Measurements from ENCODE around the gene ZHX3.

Gene ZHX3

DNA sequence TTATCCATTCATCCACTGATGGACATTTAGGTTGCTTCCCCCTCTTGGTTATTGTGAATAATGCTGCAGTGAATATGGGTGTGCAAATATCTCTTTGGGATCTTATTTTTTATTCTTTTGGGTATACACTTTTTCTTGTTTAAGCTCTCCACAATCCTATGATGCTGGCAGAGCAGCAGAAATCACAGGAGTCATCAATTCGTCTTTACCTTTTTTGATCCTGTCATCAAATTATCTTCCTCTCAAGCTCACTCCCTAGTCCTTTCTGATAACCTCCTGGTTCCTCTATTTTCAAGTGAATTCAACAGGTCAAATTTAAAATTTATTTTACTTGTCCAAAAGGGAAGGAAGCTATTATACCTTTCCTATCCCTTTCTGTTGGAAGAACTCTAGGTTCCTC is 91.1 kb downstream of the ZHX3 start:
- no peak for DNase-seq (ENCODE audit: low read depth in 3 of 3)

DNA sequence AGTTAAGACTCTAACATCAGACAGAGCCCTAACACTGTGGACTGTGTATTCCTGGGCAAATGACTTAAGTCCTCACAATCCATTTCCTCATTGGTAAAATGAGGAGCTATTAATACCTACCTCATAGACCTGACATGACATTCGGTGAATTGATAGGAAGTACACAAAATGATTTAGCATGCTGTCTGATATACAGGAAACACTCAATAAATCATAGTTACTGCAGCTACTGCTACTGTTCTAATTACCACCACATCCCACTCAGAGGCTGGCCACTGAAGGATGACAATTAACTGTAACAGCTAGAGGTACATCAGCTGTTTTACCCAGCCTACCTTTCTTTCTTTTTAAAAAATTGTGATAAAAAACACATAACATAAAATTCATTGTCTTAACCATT is 92.4 kb downstream of the ZHX3 start:
- no peak for DNase-seq (ENCODE audit: low read depth in 3 of 3)

DNA sequence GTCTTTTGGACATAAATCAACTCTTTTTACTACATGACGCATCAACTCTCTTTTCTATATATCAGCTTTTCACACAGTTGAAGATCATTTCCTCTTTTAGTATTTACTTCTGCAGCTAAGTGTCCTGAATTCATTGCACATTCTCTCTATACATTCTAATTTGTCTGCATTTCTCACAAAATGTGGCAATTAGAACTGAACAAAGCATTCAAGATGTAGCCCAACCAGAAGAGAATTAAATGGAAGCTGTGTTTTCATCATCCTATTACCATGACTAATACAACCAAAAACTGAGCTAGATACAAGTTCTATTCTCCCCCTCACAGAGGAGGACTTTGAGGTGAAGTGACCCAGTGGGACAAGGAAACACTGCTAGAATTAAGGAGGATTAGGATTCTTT is 93.2 kb downstream of the ZHX3 start:
- no peak for DNase-seq (ENCODE audit: low read depth in 3 of 3)

DNA sequence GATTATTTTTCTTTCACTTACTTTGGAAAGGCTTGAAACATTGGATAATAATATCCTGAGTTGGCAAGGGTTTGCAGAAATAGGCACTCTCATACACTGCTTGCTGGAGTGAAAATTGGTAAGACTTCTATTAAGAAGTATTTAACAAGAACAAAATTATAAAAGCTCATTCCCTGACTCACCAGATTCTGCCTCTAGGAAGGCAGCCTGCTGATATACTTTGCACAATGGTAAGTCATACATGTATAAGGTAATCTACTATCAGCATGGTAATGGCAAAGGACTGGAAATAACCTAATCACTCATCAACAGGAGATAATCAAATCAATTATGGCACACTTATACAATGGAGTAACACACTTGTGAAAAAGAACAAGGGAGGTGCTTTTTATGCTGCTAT is 94.4 kb downstream of the ZHX3 start:
- no peak for DNase-seq (ENCODE audit: low read depth in 3 of 3)

DNA sequence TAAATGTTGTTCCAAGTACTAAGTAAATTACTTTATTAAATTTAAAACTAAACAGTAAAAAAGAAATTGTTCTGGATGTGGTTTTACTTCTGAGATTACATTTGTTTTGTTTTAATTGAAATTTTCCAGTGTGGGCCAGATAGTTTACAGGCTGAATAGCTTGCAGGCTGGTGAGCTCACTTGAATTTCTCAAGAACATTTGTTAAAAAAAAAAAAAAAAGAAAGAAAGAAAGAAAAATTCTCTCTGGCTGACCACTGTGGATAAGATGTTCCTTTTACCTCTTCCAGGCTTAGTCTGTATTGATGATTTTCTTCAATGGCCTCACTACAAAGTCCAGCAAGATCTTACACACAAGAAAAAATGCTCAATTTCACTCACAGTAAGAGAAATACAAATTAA is 94.8 kb downstream of the ZHX3 start:
- no peak for DNase-seq (ENCODE audit: low read depth in 3 of 3)

DNA sequence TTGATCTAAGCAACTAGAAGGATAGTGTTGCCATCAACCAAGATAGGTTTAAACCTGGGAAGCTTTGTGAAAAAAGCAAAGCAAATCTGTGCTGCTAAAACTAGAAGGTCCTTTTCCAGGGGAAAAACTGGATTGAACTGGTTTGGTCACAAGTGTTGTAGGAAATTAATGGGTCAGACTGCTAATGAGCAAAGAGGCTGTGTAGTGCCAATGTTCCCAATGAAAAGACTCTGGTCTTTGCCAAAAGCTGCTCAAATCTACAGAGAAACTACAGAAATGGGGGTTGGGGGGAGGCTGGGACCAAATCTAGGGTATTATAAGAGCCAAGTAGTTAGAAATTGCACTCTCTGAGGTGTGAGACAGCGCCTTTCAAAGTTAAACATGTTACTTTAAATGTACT is 95.2 kb downstream of the ZHX3 start:
- DNase-seq (ENCODE audit: low read depth in 3 of 3) = no peak

DNA sequence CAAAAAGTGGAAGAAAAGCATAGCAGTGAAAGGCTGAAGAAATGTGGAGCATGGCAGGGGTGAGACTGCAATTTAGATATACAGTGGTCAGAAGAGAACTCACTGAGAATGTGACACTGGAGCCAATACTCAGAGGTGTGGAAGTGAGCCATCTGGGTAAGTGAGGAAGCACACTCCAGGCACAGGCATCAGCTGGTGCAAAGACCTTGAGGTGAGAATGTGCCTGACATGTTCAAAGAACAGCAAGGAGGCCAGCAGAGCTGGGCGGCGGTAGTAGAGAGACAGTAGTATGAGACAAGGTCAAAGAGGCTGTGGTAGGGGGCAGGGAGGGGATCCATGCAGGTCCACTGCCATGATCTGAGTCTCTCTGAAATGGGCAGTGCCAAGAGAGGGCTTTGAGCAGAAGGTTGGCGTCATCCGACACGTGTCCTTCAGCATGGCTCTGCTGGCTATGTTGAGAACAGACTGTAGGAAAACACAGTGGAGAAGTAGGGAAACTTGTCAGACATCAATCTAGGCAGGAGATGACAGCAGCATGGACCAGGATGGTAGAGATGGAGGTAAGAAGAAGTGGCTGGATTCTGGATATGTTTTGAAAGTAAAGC is 95.8 kb downstream of the ZHX3 start:
- no peak for DNase-seq (ENCODE audit: low read depth in 3 of 3)

DNA sequence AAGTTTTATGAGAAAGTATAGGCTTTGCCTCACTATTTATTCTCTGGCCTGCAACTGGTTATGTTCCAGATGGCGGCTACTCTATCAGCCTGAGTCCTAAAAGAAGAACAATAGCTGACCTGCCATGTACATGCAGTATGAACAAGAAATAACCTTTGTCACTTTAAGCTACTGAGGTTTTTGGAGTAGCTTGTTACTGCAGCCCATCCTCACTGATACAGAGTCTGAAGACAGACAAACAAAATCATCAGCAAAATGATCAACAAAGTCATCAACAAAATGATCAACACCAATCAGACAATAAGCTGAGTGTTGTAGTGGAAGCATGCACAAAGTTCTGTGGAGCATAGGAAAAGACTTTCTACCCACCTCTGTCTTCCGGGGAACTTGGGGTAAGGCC is 97.7 kb downstream of the ZHX3 start:
- DNase-seq (ENCODE audit: low read depth in 3 of 3) = no peak

DNA sequence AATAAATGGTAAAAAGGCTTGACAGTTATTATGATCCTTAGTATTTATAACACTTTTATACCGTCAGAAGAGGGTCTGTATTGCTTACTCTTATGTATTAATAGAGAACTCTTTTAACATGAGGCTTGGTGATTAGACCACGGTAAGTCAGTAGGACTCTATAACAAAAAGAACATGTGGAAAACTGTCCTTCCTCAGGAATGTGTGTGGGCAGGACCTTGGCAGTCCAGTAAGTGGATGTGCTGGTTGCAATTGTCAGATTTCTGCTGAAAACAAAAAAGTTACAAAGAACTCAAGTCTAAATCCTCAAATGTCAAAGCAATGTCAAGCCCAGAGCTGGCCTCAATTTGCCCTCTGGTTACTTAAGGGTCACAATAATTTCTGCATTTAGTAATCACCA is 99.1 kb downstream of the ZHX3 start:
- DNase-seq (ENCODE audit: low read depth in 3 of 3) = no peak

DNA sequence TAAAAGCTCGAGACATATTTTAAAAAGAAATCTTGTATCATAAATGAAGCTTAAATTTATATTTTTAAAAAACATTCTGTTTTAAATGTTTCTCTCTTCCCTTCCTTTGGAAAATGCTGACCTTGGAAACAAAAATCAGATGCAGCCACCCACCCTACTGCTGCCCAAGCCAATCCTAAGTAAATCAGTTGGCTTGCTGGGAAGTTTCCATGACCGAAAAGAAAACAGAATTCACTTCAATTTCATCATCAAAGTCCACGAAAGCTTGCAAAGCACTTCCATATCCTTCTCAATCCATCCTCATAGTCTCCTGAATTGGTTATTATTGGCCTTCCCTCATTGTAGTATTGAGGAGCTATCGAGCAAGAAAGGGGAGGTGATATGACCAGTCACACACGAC is 100.1 kb downstream of the ZHX3 start:
- DNase-seq (ENCODE audit: low read depth in 3 of 3) = no peak

DNA sequence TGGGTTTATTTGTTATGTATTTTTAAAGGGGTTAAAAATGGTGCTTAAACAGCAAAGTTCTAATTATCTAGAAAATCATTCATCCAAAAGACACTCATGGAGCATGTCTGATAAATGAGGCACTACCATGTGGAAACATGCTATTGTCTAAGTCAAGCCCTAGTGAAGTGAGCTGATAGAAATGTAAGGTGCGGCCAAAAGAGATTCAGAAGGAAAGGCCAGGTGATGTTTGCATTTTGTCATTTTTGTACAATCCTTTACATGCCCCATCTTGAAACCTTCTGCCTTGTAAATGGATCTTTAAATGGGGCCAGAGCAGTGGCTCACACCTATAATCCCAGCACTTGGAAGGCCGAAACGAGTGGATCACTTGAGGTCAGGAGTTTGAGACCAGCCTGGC is 102.9 kb downstream of the ZHX3 start:
- DNase-seq (ENCODE audit: low read depth in 3 of 3) = no peak

DNA sequence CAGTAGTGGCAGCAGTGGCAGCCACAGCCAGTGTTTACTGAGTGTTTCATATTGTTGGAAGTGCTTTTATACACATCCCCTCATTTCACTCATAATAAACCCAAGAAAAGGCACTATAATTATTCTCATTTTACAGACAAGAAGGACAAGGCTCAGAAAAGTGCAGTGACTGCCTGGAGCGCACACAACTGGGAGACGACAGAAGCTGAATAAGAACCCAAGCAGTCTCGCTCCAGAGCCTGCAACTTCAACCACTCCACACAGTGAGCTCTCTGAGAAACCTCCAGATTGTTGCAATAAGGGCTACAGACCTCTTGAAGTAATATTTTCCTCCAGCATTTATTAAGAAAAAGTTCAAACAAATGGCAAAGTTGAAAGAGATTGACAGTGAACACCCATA is 103.3 kb downstream of the ZHX3 start:
- no peak for DNase-seq (ENCODE audit: low read depth in 3 of 3)

DNA sequence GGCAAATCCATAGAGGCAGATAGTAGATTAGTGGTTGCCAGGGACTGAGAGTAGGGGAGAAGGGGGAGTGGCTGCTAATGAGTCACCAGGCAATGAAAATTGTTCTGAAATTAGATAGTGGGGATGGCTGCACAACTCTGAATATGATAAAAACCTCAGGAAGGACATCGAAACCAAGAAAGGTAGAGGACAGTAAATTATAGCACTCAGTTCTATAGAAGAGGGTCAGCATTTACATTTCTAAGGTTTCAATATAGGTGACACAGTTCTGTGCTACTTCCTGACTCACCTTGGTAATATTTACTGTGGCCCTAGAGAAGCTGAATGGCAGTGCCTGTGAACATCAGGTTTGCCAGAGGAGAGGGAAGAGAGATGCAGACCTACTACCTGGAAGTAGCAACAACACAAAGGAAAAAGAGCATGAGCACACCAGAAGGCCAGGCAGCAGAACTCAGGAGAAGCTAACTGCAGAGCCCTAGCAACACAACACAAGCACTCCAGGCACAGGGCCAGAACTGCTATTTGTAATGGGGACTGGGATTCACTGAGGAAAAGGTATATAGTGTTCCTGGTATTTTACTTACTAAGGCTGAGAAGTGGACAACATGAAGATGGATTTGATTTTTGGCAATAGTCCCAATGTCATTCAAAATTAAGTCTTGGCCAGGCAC is 104.2 kb downstream of the ZHX3 start:
- DNase-seq (ENCODE audit: low read depth in 3 of 3) = no peak

DNA sequence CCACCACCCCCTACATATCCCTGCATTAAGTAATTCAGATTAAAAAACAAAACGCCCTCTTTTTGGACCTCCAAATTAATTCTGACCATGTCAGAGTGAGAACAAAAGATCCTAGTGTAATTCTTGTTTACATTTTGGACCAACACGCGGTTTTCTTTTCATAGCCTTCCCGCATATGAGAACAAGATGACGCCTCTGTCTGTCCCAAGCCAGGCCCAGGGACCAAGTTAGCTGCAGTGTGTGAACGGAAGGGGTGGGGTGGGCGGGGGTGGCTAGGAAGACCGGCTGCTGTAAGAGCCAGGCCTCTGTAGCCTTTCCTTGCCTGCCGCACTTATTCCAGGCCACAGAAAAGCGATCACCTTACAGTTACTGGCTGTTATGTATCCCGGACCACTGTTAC is 112.2 kb downstream of the ZHX3 start:
- DNase-seq (ENCODE audit: low read depth in 3 of 3) = no peak

DNA sequence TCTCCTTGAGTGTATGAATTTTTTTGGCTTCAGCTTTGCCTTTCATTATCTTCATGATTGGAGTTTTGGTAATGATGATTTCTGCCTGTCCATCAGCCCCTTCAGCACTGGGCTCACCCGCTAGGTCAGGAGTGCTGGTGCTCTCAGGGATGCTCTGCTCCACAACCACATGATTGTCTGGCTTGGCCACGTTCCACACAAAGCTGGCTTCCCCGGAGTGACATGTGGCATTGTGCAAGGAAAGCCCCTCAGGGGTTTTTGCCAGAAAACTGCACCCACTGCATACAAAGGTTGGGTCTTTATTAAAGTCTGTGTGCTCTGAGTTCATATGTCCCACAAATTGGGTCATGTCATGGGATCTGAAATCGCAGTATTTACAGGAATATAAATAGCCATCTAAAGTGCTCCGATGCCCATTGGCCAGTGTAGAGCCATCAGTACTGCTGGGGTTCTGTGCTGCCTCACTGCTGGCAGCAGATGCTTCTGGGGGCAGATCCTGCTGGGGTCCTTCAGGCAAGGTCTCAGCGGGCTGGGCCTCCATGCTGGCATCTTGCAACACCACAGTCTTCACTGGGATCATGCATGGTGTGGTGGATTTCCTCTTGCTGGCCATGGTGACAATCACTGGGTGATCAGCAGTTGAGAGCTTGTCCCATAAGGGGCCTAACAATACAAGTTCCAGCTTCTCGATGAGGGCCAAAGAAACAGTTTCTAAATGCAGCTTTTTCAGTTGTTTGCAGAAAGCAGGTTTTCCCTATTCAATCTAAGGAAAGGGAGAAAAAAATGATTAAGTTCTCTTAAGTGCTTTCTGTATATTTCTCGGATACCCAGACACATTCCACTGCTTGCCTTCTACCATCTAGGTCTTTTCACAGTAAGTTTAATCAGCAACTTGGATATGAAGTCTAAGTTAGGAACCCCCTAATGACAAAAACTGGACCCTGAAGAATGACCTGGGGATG is 112.9 kb downstream of the ZHX3 start:
- no peak for DNase-seq (ENCODE audit: low read depth in 3 of 3)

DNA sequence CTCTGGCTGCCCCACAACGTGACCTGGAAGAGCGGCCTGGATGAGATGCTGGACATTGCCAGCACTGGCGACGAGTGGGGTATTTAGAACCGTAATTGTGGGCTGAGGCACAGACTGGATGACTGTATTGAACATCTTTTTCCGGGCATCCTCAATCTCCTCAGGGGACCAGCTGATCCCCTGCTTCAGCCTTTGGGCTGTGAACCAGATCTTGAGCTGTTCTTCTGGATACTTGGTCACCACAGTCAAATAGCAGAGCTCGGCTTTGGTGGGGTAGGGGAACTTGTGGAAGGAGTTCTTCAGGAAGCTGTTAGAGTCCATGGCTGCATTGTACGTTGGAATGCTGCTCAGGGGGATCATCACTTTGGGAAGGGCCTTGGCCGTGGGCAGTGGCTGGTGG is 113.9 kb downstream of the ZHX3 start:
- DNase-seq (ENCODE audit: low read depth in 3 of 3) = no peak

DNA sequence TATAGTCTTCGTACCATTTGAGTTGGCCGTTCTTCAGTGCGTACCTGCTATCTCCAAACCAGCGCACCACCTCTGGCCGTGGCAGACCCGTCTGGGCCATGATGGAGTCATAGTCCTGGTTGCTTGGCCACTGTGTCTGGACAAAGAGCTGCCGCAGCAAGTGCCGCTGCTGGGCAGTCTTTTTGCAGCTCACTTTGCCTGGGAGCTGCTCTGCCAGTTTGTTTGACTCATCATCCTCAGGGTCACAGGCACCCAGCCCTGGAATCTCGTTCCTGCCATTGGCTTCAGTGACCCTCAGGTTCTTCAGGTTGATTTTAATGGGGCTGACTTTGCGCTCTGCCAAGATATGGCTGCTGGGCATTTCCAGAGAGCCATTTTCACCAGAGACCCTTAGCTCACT is 115.1 kb downstream of the ZHX3 start:
- DNase-seq (ENCODE audit: low read depth in 3 of 3) = no peak

DNA sequence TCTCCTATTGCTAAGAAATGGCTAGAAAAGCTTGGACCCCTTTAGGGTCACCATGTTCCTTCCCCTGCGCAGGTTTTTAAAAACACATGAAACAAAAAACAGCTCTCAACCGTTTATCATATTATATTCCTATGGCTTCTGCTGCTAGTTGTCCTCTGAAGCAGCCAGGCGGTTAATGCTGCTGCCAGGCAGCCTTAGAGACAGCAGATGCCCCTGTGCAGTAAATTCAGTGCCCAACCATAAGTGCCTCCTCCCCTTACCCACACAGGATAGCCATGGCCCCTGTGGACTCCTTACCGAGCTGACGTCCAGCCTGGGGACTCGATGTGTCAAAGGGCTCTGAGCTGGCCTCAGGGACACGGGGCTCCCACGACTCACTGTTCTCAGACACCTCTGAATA is 115.8 kb downstream of the ZHX3 start:
- DNase-seq (ENCODE audit: low read depth in 3 of 3) = no peak

DNA sequence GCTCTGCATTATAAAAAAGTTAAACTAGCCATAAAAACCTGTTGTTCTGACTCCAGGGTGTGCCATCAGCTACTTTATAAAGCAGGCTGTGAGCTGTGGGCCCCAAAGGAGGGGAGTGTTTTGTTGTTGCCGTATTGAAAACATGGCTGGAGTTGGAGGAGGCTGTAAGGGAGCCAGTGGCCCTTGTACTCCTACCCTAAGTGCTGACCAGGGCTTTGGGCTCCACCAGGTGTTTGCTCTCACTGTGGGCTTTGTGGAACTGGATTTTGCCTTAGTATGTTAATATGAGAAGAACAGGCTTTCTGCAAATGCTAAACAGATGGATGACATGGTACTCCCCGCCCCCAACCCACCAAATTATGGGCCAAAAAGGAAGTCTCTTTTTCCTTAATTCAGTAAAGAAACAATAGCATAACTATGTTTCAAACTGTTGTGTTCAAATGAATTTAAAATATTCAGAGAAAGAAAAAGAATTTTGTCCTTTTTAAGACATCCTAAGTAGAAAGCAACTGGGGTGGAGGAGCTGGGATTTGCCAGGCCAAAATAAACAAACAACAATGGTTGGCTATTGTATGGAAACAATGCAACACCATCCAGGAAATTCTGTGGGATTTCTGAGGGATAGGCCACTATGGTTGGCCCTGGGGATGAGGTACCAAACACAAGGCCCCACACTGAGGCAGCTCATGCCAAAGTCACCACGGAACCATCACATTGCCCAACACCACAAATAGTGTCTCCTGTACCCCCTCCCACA is 116.9 kb downstream of the ZHX3 start:
- DNase-seq (ENCODE audit: low read depth in 3 of 3) = no peak

DNA sequence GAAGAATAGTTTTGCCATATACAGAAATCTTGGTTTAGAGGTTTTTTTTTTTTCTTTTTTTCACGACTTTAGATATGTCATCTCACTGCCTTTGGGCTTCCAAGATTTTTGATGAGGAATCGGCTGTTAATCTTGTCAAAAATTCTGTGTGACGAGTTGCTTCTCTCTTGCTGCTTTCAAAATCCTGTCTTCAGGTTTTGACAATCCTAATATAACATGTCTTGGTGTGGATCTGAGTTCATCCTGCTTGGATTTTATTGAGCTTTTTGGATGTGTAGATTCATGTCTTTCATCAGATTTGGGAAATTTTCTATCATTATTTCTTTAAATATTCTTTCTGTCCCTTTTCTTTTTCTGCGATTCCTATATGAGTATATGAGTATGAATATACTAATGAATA is 119.1 kb downstream of the ZHX3 start:
- DNase-seq (ENCODE audit: low read depth in 3 of 3) = no peak

DNA sequence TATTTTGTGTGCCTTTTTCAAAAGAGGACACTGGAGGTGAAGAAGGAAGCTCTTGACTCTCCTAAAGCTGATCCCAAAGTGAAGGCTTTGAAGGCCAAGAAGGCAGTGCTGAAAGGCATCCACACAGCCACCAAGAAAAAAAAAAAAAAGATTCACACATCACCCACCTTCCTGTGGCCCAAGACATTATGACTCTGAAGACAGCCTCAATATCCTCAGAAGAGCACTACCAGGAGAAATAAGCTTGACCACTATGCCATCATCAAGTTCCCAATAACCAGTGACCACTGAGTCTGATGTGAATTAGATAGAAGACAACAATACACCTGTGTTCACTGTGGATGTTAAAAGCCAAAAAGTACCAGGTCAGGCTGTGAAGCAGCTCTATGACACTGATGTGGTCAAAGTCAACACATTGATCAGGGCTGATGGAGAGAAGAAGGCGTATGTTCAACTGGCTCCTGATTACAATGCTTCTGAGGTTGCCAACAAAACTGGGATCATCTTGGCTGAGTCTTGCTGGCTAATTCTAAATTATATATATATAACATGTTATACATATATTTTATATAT is 120.8 kb downstream of the ZHX3 start:
- DNase-seq (ENCODE audit: low read depth in 3 of 3) = no peak

DNA sequence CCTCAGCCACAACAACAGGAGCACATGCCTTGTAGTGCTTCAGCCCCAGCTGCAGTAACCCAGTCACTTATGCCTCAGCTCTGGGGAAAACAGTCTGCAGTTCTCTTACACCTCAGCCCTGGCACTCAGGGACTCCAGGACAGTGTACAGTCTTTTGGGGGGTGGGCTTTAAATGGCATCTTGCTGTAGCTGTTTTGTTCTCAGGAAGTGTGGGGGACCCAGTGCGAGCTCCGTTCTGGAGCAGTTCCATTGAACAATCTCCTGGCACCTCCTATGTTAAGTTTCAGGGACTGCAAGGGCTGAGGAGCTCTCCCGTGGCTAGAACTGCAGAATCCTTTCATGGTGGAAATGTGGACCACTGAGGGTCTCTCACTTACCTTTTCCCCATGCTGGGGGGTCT is 125.0 kb downstream of the ZHX3 start:
- no peak for DNase-seq (ENCODE audit: low read depth in 3 of 3)

Measured in stimulated activated CD4-positive, alpha-beta T cell treated with anti-CD3 and anti-CD28 coated beads, TNF-alpha, amount 100 ng/mL, for 24 hours (primary cell).